WTC11 (cell line): ENCODE measurements around the gene ADGRG3. TPM values are rescaled to one million over a fixed set of nuclear protein-coding genes. Genes with fewer than 3 reads are reported as not detected.

Source experiments
- ATAC-seq: fragments of 200-7000 bp; cut with Tn5 transposase; 2 replicates; pipeline ENCODE4 v1.10.0; 2021; ENCODE audit warnings: mild to moderate bottlenecking, moderate library complexity
- CTCF ChIA-PET: fragments of 300-600 bp; sonication (Branson Sonifier 250); formaldehyde crosslinking; loops from one replicate; lab custom pipeline; 2021; ENCODE audit warnings: antibody characterized with exemption; lab: Charles Lee
- POLR2A ChIA-PET: fragments of 350-600 bp; sonication (Branson Sonifier 250); formaldehyde crosslinking; loops from one replicate; lab custom pipeline; 2021; ENCODE audit warnings: antibody characterized with exemption; lab: Charles Lee
- DNase-seq: peaks from one replicate; pipeline ENCODE4 v3.0.0; 2021; ENCODE audit warnings: low spot score
- H3K27ac Mint-ChIP-seq: 2 replicates; pipeline ENCODE4 v1.8.0; 2021; ENCODE audit warnings: mixed read lengths
- H3K27me3 Mint-ChIP-seq: 2 replicates; pipeline ENCODE4 v1.8.0; 2021; ENCODE audit warnings: low read depth, mild to moderate bottlenecking, moderate library complexity, mixed read lengths
- H3K36me3 Mint-ChIP-seq: 2 replicates; pipeline ENCODE4 v1.8.0; 2021; ENCODE audit warnings: mixed read lengths
- H3K4me1 Mint-ChIP-seq: 2 replicates; pipeline ENCODE4 v1.8.0; 2022; ENCODE audit warnings: mixed read lengths
- H3K4me3 Mint-ChIP-seq: 2 replicates; pipeline ENCODE4 v1.8.0; 2021; ENCODE audit warnings: mild to moderate bottlenecking, moderate library complexity, mixed read lengths
- H3K9me3 Mint-ChIP-seq: 2 replicates; pipeline ENCODE4 v1.8.0; 2021; ENCODE audit warnings: mixed read lengths
- ATF1 ChIP-seq: sonication (generic); formaldehyde crosslinking; IDR thresholded peaks from 2 replicates; pipeline ENCODE4 v1.8.1; 2023; ENCODE audit warnings: mild to moderate bottlenecking, moderate library complexity, missing genetic modification reagents
- FOXP1 ChIP-seq: sonication (generic); formaldehyde crosslinking; IDR thresholded peaks from 2 replicates; pipeline ENCODE4 v1.8.0; 2022; ENCODE audit warnings: missing genetic modification reagents, mild to moderate bottlenecking, moderate library complexity, borderline replicate concordance
- FOXP4 ChIP-seq: sonication (generic); formaldehyde crosslinking; IDR thresholded peaks from 2 replicates; pipeline ENCODE4 v1.8.0; 2022; ENCODE audit warnings: mild to moderate bottlenecking, missing genetic modification reagents
- GABPB1 ChIP-seq: sonication (generic); formaldehyde crosslinking; IDR thresholded peaks from 2 replicates; pipeline ENCODE4 v1.8.1; 2023; ENCODE audit warnings: mild to moderate bottlenecking, missing genetic modification reagents
- GTF2I ChIP-seq: fragments of 250-450 bp; sonication (Bioruptor Pico); conservative IDR thresholded peaks from 2 replicates; pipeline ENCODE4 v1.4.0; 2021; ENCODE audit warnings: mild to moderate bottlenecking
- NFYB ChIP-seq: sonication (generic); formaldehyde crosslinking; conservative IDR thresholded peaks from 2 replicates; pipeline ENCODE4 v1.8.0; 2022; ENCODE audit warnings: low read depth, missing genetic modification reagents
- ZBTB21 ChIP-seq: sonication (generic); formaldehyde crosslinking; IDR thresholded peaks from 2 replicates; pipeline ENCODE4 v1.8.1; 2023; ENCODE audit warnings: mild to moderate bottlenecking, missing genetic modification reagents, borderline replicate concordance
- ZNF138 ChIP-seq: sonication (generic); formaldehyde crosslinking; conservative IDR thresholded peaks from 2 replicates; pipeline ENCODE4 v1.8.1; 2022; ENCODE audit warnings: mild to moderate bottlenecking, moderate library complexity, missing genetic modification reagents
- ZNF281 ChIP-seq: sonication (generic); formaldehyde crosslinking; IDR thresholded peaks from 2 replicates; pipeline ENCODE4 v1.8.0; 2023; ENCODE audit warnings: mild to moderate bottlenecking, missing genetic modification reagents
- ZNF317 ChIP-seq: sonication (generic); formaldehyde crosslinking; IDR thresholded peaks from 2 replicates; pipeline ENCODE4 v1.8.1; 2023; ENCODE audit warnings: low read depth, mild to moderate bottlenecking, moderate library complexity, missing genetic modification reagents, borderline replicate concordance
- ZNF396 ChIP-seq: fragments of 250-450 bp; sonication (Bioruptor Pico); IDR thresholded peaks from 2 replicates; pipeline ENCODE4 v1.8.0; 2021; ENCODE audit warnings: mild to moderate bottlenecking, moderate library complexity, borderline replicate concordance
- ZNF416 ChIP-seq: fragments of 250-450 bp; sonication (Bioruptor Pico); IDR thresholded peaks from 2 replicates; pipeline ENCODE4 v1.9.0; 2021; ENCODE audit warnings: mild to moderate bottlenecking, inconsistent platforms
- ZNF532 ChIP-seq: fragments of 250-450 bp; sonication (Bioruptor Pico); IDR thresholded peaks from 2 replicates; pipeline ENCODE4 v1.9.0; 2021; ENCODE audit warnings: mild to moderate bottlenecking, borderline replicate concordance
- total RNA-seq: library from RNA; stranded (reverse); gene quantifications from 3 replicates; pipeline ENCODE4 v1.2.3, GENCODE V29; 2021
- TF ChIP-seq, protein P1 (sequence below): sonication (generic); formaldehyde crosslinking; IDR thresholded peaks from 2 replicates; pipeline ENCODE4 v1.8.1; 2023; ENCODE audit warnings: mild to moderate bottlenecking, missing genetic modification reagents
- TF ChIP-seq, protein P2 (sequence below): sonication (generic); formaldehyde crosslinking; IDR thresholded peaks from 2 replicates; pipeline ENCODE4 v1.8.1; 2022; ENCODE audit warnings: low read depth, mild to moderate bottlenecking, moderate library complexity, missing genetic modification reagents, borderline replicate concordance
- TF ChIP-seq, protein P3 (sequence below): fragments of 250-450 bp; sonication (Bioruptor Pico); IDR thresholded peaks from 2 replicates; pipeline ENCODE4 v1.9.0; 2021; ENCODE audit warnings: mild to moderate bottlenecking
- TF ChIP-seq, protein P4 (sequence below): fragments of 250-450 bp; sonication (Bioruptor Pico); conservative IDR thresholded peaks from 2 replicates; pipeline ENCODE4 v1.9.0; 2021; ENCODE audit warnings: mild to moderate bottlenecking

The ADGRG3 gene
- total RNA-seq, 1 experiment from 2014 or later: 0.44 TPM

- TF ChIP-seq, protein P1, sequence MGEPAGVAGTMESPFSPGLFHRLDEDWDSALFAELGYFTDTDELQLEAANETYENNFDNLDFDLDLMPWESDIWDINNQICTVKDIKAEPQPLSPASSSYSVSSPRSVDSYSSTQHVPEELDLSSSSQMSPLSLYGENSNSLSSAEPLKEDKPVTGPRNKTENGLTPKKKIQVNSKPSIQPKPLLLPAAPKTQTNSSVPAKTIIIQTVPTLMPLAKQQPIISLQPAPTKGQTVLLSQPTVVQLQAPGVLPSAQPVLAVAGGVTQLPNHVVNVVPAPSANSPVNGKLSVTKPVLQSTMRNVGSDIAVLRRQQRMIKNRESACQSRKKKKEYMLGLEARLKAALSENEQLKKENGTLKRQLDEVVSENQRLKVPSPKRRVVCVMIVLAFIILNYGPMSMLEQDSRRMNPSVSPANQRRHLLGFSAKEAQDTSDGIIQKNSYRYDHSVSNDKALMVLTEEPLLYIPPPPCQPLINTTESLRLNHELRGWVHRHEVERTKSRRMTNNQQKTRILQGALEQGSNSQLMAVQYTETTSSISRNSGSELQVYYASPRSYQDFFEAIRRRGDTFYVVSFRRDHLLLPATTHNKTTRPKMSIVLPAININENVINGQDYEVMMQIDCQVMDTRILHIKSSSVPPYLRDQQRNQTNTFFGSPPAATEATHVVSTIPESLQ (CRISPR knock-in tag): no peak
- TF ChIP-seq GTF2I (CRISPR knock-in tag): no peak
These were observed 57.0 kb downstream of the ADGRG3 start (continued) for GRCh38 chr16:57725151-57725550.

DNA sequence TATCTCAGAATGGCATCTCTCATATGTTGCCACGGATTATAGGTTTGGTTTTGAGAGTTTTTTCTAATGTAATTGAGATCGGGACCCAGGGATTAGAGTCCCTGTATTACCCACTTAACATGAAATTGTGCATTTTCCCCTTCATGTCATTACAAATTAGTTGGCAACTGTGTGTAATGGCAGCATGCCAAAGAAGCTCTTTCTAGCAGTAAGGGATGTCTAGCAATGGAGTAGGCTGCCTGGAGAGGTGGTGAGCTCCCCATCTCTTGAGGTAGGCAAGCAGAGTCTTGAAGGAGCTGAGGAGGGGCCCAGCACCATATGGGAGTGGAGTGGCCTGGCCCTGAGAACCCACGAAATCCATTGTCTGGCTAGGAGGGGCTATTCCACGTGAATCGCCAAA lies 57.4 kb downstream of the ADGRG3 start:
- Mint-ChIP-seq H3K4me3 (no peak overlapping the region), H3K27ac (no peak overlapping the region), H3K36me3 (no peaks in the 10 kb centered on the region), H3K9me3 (no peaks in the 10 kb centered on the region), H3K27me3 (no peaks in the 10 kb centered on the region), H3K4me1 (no peaks in the 10 kb centered on the region)
- POLR2A ChIA-PET: no interaction called here
- TF ChIP-seq, protein P2, sequence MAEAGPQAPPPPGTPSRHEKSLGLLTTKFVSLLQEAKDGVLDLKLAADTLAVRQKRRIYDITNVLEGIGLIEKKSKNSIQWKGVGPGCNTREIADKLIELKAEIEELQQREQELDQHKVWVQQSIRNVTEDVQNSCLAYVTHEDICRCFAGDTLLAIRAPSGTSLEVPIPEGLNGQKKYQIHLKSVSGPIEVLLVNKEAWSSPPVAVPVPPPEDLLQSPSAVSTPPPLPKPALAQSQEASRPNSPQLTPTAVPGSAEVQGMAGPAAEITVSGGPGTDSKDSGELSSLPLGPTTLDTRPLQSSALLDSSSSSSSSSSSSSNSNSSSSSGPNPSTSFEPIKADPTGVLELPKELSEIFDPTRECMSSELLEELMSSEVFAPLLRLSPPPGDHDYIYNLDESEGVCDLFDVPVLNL: no peak
- TF ChIP-seq ZBTB21 (CRISPR knock-in tag): no peak
- no peak for TF ChIP-seq ZNF532 (CRISPR knock-in tag)
- TF ChIP-seq, protein P3, sequence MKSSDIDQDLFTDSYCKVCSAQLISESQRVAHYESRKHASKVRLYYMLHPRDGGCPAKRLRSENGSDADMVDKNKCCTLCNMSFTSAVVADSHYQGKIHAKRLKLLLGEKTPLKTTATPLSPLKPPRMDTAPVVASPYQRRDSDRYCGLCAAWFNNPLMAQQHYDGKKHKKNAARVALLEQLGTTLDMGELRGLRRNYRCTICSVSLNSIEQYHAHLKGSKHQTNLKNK: no peak
- no peak for TF ChIP-seq ZNF281 (CRISPR knock-in tag)
- TF ChIP-seq NFYB (CRISPR knock-in tag): no peak
- no peak for TF ChIP-seq ZNF138 (CRISPR knock-in tag)
- no peak for TF ChIP-seq FOXP1 (CRISPR knock-in tag)
- CTCF ChIA-PET: no interaction called here
- ATAC-seq: no peak
- DNase-seq: no peak

DNA sequence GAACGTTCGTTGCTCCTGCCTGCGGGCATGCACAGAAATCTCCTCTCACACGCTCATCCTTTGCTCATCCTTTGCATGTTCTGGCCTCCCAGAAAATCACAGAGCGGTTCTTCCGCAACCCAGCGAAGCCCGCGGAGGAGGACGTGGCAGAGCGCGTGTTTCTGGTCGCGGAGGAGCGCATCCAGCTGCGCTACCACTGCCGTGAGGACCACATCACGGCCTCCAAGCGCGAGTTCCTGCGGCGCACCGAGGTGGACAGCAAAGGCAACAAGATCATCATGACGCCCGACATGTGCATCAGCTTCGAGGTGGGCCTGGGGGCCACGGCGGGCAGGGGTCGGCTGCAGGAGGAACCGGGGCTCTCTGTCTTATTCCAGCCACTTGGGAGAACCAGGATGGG lies 57.9 kb downstream of the ADGRG3 start:
- CTCF ChIA-PET: no interaction called here
- no peaks in the 10 kb centered on the region for H3K36me3 Mint-ChIP-seq
- H3K9me3 Mint-ChIP-seq: no peaks in the 10 kb centered on the region
- POLR2A ChIA-PET: no interaction called here
- DNase-seq (no peak), ATAC-seq (no peak)
- H3K4me1 Mint-ChIP-seq: no peaks in the 10 kb centered on the region
- H3K27me3 Mint-ChIP-seq: no peaks in the 10 kb centered on the region
- no peak overlapping the region for H3K4me3 Mint-ChIP-seq
- no peak overlapping the region for H3K27ac Mint-ChIP-seq
- TF ChIP-seq ZNF416 (CRISPR knock-in tag) (no peak), ZNF317 (CRISPR knock-in tag) (no peak), FOXP4 (no peak), ATF1 (CRISPR knock-in tag) (no peak), ZNF396 (CRISPR knock-in tag) (no peak), GABPB1 (CRISPR knock-in tag) (no peak)
- TF ChIP-seq, protein P4, sequence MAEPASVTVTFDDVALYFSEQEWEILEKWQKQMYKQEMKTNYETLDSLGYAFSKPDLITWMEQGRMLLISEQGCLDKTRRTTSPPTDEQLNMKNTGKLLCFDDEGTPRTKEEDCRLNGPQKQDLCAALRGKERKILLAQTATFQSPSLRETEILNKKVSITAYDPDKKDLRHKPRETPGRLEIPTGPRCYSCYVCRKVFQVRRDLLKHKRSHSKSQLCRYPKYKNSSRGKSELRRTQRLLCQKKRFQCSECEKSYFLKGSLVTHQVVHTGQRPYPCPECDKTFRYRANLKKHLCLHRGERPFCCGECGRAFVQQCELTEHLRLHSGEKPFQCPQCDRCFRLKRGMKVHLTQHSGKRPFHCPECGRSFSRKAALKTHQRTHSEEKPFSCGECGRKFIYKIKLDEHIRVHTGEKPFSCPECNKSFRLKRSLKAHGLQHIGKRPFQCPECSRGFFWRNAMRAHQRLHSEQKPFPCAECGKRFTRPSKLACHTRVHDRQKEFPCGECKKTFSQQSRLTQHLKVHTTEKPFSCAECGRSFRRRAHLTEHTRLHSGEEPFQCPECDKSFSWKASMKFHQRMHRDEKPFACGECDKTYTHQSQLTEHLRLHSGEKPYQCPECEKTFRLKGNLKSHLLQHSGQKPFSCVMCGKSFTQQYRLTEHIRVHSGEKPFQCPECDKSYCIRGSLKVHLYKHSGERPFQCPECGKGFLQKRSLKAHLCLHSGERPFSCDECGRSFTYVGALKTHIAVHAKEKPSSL (CRISPR knock-in tag): no peak
